Astrocyte (in vitro differentiated cells and primary cell): ENCODE data around the gene PAH.

ENCODE experiments used
- EZH2 ChIP-seq: IDR thresholded peaks from 2 replicates; pipeline ENCODE4 v1.6.1; 2012; ENCODE audit warnings: mild to moderate bottlenecking, low read length, inconsistent platforms; ENCODE audit not compliant: insufficient read depth
- TF ChIP-seq, protein P1 (sequence below): IDR thresholded peaks from 2 replicates; pipeline ENCODE4 v1.5.1; 2011; ENCODE audit warnings: low read depth, mild to moderate bottlenecking, inconsistent platforms, low read length, moderate library complexity; ENCODE audit not compliant: insufficient read depth

DNA sequence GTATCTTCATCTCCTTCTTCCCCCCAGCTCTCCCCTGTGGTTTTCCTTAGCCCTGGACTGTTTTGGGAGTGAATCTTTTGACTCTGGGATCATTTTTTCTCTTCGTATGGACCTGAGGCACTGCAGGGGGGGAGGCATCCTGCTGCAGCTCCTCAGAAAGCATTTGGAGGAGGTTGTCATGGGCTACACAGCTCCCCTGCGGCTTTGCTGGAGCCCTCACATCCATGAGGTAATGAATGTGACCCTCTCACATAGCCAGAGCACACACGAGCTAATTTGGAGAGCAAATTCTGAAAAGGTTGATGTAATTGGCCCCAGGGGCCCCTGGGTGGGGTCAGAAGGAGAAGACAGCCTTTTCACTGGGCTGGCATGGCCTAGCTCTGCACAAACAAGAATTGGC lies 110.9 kb downstream of the PAH start:
- TF ChIP-seq, protein P1, sequence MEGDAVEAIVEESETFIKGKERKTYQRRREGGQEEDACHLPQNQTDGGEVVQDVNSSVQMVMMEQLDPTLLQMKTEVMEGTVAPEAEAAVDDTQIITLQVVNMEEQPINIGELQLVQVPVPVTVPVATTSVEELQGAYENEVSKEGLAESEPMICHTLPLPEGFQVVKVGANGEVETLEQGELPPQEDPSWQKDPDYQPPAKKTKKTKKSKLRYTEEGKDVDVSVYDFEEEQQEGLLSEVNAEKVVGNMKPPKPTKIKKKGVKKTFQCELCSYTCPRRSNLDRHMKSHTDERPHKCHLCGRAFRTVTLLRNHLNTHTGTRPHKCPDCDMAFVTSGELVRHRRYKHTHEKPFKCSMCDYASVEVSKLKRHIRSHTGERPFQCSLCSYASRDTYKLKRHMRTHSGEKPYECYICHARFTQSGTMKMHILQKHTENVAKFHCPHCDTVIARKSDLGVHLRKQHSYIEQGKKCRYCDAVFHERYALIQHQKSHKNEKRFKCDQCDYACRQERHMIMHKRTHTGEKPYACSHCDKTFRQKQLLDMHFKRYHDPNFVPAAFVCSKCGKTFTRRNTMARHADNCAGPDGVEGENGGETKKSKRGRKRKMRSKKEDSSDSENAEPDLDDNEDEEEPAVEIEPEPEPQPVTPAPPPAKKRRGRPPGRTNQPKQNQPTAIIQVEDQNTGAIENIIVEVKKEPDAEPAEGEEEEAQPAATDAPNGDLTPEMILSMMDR = no peak
- TF ChIP-seq EZH2 = no peak
